Gastroesophageal sphincter (tissue), 2 donors: ENCODE data around the gene EML1.

Experiments
- EP300 ChIP-seq: sonication (generic); formaldehyde crosslinking; IDR thresholded peaks from one replicate; pipeline ENCODE4 v1.6.1; 2017; ENCODE audit warnings: antibody characterized with exemption, mild to moderate bottlenecking
- POLR2A ChIP-seq, 2 donors: fragments of 450-650 bp; IDR thresholded peaks; one replicate each; pipeline ENCODE4 v1.6.1; 2017; ENCODE audit warnings: antibody characterized with exemption in 2 of 2, mild to moderate bottlenecking in 2 of 2, moderate library complexity in 1 of 2
- POLR2AphosphoS5 ChIP-seq: sonication (generic); formaldehyde crosslinking; IDR thresholded peaks from one replicate; pipeline ENCODE4 v1.6.1; 2017; ENCODE audit warnings: antibody characterized with exemption

- TF ChIP-seq EP300 (no peak), POLR2AphosphoS5 (no peak), POLR2A (IDR thresholded peaks at IDR 0.05) (no peak)
These were observed 137.4 kb downstream of the EML1 start for GRCh38 chr14:99930420-99931274.
